ENCODE results near the gene ITGB7. TPM values are rescaled to one million over a fixed set of nuclear protein-coding genes. Genes with fewer than 3 reads are reported as not detected.

Gene ITGB7
- total RNA-seq, 1 experiment from 2014 or later = 0.90 TPM

- H3K36me3 Mint-ChIP-seq = peaks cover 4% of the 10 kb centered on the region; the same call in 1 of the 2 replicates
- CTCF ChIA-PET = interaction anchor here (0.9 to 12.6 kb wide), 4 partner anchors 12 to 68 kb away, joined by 3 to 188 read pairs (median 23); partner anchors contain the start of genes AAAS and ESPL1
- TF ChIP-seq, protein P1, sequence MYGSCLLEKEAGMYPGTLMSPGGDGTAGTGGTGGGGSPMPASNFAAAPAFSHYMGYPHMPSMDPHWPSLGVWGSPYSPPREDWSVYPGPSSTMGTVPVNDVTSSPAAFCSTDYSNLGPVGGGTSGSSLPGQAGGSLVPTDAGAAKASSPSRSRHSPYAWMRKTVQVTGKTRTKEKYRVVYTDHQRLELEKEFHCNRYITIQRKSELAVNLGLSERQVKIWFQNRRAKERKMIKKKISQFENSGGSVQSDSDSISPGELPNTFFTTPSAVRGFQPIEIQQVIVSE (CRISPR knock-in tag; IDR thresholded peaks at IDR 0.05; ENCODE audit: borderline replicate concordance) = no peak
- TF ChIP-seq E2F4 (CRISPR knock-in tag; IDR thresholded peaks at IDR 0.05; ENCODE audit: borderline replicate concordance, low read depth) (no peak), MXD4 (CRISPR knock-in tag; IDR thresholded peaks at IDR 0.05; ENCODE audit: borderline replicate concordance) (no peak), CREB1 (CRISPR knock-in tag; IDR thresholded peaks at IDR 0.05) (no peak), MAX (CRISPR knock-in tag; IDR thresholded peaks at IDR 0.05) (no peak)
- H3K9me3 Mint-ChIP-seq = no peaks in the 10 kb centered on the region
- peaks cover 20% of the 10 kb centered on the region for H3K4me1 Mint-ChIP-seq
- DNase-seq (ENCODE audit: low spot score) = no peak
- ATAC-seq = no peak
- H3K27me3 Mint-ChIP-seq (ENCODE audit: low read depth) = no peaks in the 10 kb centered on the region
- H3K27ac Mint-ChIP-seq = no peak overlapping the region
- POLR2A ChIA-PET = interaction anchor here (1.2 kb wide), 1 partner anchor 40 kb away, joined by 3 read pairs; no protein-coding TSS in a partner anchor
- peak overlapping the region; percentile 93 for H3K4me3 Mint-ChIP-seq
Measured at GRCh38 chr12:53253298-53253697, 46.2 kb upstream of the ITGB7 start.

DNA sequence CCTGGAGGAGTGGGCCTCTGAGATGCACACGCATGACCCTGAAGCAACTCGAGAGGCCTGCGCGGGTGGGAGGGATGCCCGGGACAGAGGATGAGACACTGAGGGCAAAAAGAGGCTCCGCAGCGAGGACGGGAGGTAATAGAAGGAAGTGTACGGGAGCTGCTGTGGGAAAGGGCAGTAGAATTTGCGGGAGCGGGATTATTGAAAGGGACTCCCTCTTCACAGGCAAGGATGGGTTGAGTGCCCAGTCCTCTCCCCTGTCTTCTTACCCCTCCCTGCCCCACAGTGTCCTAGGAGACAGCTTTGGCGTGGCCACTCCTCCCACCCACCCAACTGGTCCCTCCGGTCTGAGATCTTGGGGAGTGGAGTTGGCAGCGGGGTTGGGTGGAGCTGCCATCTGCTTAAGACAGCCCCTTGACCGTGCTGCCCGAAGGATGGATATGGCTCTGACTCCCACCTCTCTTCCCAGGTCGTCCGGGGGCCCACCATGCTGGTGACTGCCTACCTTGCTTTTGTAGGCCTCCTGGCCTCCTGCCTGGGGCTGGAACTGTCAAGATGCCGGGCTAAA is 45.4 kb upstream of the ITGB7 start:
- CTCF ChIA-PET = interaction anchor here (0.6 to 12.6 kb wide), 8 partner anchors 11 to 69 kb away, joined by 3 to 188 read pairs (median 7); partner anchors contain the start of genes AAAS and ESPL1
- H3K4me1 Mint-ChIP-seq = peaks cover 20% of the 10 kb centered on the region
- TF ChIP-seq ZNF138 (CRISPR knock-in tag; conservative IDR thresholded peaks at IDR 0.05) (no peak), NFYB (CRISPR knock-in tag; conservative IDR thresholded peaks at IDR 0.05; ENCODE audit: low read depth) (no peak), NR3C1 (CRISPR knock-in tag; conservative IDR thresholded peaks at IDR 0.05; ENCODE audit: low read depth) (no peak), GTF2I (CRISPR knock-in tag; conservative IDR thresholded peaks at IDR 0.05) (no peak), GRHL2 (CRISPR knock-in tag; IDR thresholded peaks at IDR 0.05; ENCODE audit: insufficient replicate concordance, severe bottlenecking) (no peak), E2F1 (CRISPR knock-in tag; IDR thresholded peaks at IDR 0.05) (0 out of 2 replicates have a peak, but pooled peaks have one; percentile 8)
- TF ChIP-seq, protein P2, sequence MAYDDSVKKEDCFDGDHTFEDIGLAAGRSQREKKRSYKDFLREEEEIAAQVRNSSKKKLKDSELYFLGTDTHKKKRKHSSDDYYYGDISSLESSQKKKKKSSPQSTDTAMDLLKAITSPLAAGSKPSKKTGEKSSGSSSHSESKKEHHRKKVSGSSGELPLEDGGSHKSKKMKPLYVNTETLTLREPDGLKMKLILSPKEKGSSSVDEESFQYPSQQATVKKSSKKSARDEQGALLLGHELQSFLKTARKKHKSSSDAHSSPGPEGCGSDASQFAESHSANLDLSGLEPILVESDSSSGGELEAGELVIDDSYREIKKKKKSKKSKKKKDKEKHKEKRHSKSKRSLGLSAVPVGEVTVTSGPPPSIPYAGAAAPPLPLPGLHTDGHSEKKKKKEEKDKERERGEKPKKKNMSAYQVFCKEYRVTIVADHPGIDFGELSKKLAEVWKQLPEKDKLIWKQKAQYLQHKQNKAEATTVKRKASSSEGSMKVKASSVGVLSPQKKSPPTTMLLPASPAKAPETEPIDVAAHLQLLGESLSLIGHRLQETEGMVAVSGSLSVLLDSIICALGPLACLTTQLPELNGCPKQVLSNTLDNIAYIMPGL (CRISPR knock-in tag; IDR thresholded peaks at IDR 0.05) = no peak
- POLR2A ChIA-PET = interaction anchor here (1.2 kb wide), 1 partner anchor 39 kb away, joined by 3 read pairs; no protein-coding TSS in a partner anchor
- H3K9me3 Mint-ChIP-seq = no peaks in the 10 kb centered on the region
- H3K36me3 Mint-ChIP-seq = peaks cover 4% of the 10 kb centered on the region; the same call in 1 of the 2 replicates
- no peak for DNase-seq (ENCODE audit: low spot score)
- ATAC-seq = peak; percentile 3; the same call in 1 of the 2 replicates
- no peak overlapping the region for H3K27ac Mint-ChIP-seq
- no peaks in the 10 kb centered on the region for H3K27me3 Mint-ChIP-seq (ENCODE audit: low read depth)
- peak overlapping the region; percentile 93 for H3K4me3 Mint-ChIP-seq

DNA sequence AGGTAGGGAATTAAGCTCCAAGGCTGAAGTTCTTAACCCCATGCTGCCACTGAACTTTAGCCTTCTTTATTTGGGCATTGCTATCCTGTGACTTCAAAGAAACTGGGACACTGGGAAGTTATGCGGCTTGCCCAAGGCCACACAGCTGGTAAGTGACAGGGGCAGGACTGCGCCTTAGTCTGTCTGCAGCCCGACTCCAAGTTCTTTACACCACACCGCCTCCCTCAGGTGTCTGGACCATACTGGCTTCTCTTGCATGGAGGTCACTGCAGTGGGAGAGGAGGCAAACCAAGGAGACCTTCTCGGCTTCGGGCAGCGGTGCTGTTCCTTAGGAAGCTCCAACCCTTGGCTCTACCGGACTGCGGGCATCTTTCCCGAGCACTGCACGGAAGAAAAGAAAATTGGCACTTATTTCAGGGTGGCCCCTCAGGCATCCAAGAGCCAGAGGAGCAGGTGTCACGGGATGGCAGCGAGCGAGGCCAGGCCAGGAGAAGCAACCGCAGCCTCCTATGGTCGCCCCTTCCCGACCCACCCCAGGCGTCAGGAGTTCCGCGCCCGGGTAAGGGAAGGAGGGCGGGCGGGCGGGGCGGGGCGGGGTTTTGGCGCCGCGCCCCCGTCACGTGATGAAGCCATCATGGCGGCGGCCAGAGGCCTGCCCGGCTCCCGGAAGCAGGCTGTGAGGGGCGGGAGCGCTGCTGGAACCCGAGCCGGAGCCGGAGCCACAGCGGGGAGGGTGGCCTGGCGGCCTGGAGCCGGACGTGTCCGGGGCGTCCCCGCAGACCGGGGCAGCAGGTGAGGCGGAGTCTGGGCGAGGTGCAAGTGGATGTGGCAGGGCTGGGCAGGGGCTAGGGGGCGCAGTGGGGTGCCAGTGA is 44.7 kb upstream of the ITGB7 start:
- peak overlapping the region; percentile 93 for H3K4me3 Mint-ChIP-seq
- ChIA-PET POLR2A (interaction anchor here (0.7 to 1.2 kb wide), 8 partner anchors 11 to 71 kb away, joined by 3 to 6 read pairs (median 4); partner anchors contain the start of genes CSAD, ESPL1 and ZNF740), CTCF (interaction anchor here (0.6 to 12.6 kb wide), 21 partner anchors 9 to 1276 kb away, joined by 3 to 188 read pairs (median 5); partner anchors contain the start of genes AAAS, ESPL1 and PFDN5)
- H3K27ac Mint-ChIP-seq = peak overlapping the region; percentile 94
- DNase-seq (ENCODE audit: low spot score) = peak; percentile 86
- no peaks in the 10 kb centered on the region for H3K27me3 Mint-ChIP-seq (ENCODE audit: low read depth)
- peaks cover 25% of the 10 kb centered on the region for H3K4me1 Mint-ChIP-seq
- H3K9me3 Mint-ChIP-seq = no peaks in the 10 kb centered on the region
- ATAC-seq = peak; percentile 87
- peaks cover 4% of the 10 kb centered on the region; the same call in 1 of the 2 replicates for H3K36me3 Mint-ChIP-seq
- TF ChIP-seq ZNF317 (CRISPR knock-in tag; IDR thresholded peaks at IDR 0.05; ENCODE audit: borderline replicate concordance, low read depth) = no peak
- peak; percentile 60; the same call in 1 of the 2 replicates for TF ChIP-seq MAX (CRISPR knock-in tag; IDR thresholded peaks at IDR 0.05)
- TF ChIP-seq, protein P3, sequence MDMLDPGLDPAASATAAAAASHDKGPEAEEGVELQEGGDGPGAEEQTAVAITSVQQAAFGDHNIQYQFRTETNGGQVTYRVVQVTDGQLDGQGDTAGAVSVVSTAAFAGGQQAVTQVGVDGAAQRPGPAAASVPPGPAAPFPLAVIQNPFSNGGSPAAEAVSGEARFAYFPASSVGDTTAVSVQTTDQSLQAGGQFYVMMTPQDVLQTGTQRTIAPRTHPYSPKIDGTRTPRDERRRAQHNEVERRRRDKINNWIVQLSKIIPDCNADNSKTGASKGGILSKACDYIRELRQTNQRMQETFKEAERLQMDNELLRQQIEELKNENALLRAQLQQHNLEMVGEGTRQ (CRISPR knock-in tag; IDR thresholded peaks at IDR 0.05) = peak; percentile 95
- TF ChIP-seq, protein P4, sequence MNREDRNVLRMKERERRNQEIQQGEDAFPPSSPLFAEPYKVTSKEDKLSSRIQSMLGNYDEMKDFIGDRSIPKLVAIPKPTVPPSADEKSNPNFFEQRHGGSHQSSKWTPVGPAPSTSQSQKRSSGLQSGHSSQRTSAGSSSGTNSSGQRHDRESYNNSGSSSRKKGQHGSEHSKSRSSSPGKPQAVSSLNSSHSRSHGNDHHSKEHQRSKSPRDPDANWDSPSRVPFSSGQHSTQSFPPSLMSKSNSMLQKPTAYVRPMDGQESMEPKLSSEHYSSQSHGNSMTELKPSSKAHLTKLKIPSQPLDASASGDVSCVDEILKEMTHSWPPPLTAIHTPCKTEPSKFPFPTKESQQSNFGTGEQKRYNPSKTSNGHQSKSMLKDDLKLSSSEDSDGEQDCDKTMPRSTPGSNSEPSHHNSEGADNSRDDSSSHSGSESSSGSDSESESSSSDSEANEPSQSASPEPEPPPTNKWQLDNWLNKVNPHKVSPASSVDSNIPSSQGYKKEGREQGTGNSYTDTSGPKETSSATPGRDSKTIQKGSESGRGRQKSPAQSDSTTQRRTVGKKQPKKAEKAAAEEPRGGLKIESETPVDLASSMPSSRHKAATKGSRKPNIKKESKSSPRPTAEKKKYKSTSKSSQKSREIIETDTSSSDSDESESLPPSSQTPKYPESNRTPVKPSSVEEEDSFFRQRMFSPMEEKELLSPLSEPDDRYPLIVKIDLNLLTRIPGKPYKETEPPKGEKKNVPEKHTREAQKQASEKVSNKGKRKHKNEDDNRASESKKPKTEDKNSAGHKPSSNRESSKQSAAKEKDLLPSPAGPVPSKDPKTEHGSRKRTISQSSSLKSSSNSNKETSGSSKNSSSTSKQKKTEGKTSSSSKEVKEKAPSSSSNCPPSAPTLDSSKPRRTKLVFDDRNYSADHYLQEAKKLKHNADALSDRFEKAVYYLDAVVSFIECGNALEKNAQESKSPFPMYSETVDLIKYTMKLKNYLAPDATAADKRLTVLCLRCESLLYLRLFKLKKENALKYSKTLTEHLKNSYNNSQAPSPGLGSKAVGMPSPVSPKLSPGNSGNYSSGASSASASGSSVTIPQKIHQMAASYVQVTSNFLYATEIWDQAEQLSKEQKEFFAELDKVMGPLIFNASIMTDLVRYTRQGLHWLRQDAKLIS (CRISPR knock-in tag; IDR thresholded peaks at IDR 0.05; ENCODE audit: borderline replicate concordance) = no peak

Data from WTC11 (cell line).